HG02884 (cell line): ENCODE measurements around the gene DENND1A.

Experiments used
- ATAC-seq: cut with Tn5 transposase; IDR thresholded peaks from one replicate; pipeline ENCODE4 v1.9.1; 2021; ENCODE audit warnings: mild to moderate bottlenecking, moderate library complexity; ENCODE audit not compliant: unreplicated experiment

Gene DENND1A

GRCh38 chr9:123551734-123552133 is 378.2 kb downstream of the DENND1A start:
- no peak for ATAC-seq

- no peak for ATAC-seq
These were observed 379.1 kb downstream of the DENND1A start for GRCh38 chr9:123550797-123551196.

- ATAC-seq: no peak
These were observed 379.9 kb downstream of the DENND1A start for GRCh38 chr9:123550012-123550411.

DNA sequence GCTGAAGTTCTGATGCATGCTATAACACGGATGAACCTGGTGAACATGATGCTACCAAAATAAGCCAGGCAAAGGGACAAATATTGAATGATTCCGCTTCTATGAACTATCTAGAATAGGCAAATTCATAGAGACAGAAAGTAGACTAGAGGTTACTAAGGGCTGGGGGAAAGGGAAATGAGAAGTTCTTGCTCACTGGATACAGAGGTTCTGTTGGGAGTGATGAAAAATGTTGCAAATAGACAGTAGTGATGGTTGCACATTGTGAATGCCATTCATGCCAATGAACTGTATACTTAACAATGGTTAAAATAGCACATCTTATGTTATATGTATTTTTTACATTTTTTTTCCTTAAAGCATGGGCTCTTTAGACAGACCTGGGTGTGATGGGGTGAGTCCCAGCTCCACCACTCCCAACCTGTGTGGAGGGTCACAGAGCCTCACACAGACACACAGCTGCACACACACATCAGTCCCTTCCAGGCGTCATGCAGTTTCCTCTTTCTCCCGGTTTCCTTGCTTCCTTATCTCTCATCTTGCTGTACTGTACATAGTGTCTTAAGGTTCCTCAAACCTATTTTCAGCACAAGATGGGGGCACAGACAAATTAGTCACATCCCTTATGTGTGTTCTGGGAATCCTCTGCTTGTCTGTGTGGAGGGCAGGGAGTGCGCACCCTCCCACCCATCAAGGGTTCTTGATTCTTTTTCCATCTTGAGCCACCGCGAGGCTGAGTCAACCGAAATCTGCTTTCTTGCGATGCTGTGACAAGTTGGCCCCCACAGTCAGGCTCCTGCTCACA is 381.0 kb downstream of the DENND1A start:
- ATAC-seq: no peak

DNA sequence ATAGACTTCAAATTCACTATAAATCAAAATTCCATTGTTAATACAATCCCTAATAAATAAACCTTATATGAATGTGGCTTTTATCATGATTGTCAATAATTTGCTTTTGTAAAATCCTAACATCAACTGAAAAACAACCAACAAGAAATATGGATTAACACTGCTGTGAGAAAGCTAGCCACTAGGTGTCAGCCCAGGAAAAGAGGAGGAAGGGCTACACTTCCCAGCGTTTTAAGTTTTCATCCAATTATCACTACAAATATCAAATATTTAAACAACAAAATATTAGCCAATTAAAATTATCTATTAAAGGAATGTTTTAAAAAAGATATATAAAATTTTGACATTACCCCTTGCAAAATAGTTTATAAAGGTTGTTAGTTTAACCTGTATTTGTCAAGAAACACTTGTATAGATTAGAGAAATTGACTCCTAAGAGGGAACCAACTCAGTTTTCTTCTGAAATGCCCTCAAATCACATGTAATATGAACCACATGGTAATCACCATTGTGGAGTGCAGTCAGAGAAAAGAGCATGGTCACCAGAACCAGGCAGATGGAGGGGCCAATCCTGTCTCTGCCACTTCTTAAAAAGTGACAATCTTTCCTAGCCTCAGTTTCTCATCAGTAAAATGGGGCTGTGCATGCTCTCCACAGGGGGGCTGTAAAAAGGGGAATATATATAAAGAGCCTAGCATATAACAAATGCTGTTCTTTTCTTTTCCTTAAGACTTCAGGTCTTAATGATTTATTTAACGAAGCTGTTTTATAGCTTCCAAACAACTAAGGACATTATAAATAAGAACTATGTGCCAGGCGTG is 385.7 kb downstream of the DENND1A start:
- ATAC-seq: no peak

DNA sequence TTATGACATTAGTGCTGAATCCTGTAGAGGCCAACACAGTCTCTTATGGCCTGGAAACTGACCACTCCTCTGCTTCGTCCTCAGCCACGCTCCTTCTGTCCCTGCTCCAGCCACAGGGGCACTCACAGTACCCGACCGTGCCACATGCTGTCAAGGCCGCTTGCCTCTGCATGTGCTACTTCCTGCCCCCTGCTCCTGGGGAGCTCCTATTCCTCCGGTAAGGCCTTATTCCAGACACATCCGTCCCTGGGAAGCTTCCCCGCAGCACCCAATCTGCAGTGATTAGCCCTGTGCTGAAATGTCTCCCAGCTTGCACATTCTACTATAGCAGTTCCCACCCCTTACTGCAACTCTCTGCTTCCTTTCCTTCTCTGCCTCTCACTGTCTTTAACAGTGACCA is 386.4 kb downstream of the DENND1A start:
- no peak for ATAC-seq

GRCh38 chr9:123542435-123543225 is 387.3 kb downstream of the DENND1A start:
- no peak for ATAC-seq

GRCh38 chr9:123541411-123541810 is 388.5 kb downstream of the DENND1A start:
- no peak for ATAC-seq

- no peak for ATAC-seq
These were observed 389.5 kb downstream of the DENND1A start for GRCh38 chr9:123540457-123540856.

GRCh38 chr9:123537809-123538208 is 392.1 kb downstream of the DENND1A start:
- no peak for ATAC-seq

DNA sequence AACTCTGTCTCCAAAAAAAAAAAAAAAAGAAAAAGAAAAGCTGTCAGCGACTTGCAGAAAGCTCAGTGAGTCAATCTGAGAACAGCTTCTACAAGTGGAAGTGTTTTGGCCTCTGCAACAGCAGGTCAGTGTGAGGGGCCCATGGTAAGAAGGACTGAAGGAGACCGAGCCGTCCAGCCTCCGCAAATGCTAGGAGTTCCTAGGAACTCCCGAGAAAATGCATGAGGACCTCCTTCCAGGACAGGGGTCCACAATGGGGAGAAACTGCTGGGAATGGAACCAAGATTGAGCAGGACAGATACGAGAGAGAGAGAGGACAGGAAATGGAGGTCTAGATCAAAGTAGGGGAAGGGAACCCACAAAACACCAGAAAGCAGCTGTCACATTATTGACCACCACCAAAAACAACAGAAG is 393.5 kb downstream of the DENND1A start:
- ATAC-seq: no peak

DNA sequence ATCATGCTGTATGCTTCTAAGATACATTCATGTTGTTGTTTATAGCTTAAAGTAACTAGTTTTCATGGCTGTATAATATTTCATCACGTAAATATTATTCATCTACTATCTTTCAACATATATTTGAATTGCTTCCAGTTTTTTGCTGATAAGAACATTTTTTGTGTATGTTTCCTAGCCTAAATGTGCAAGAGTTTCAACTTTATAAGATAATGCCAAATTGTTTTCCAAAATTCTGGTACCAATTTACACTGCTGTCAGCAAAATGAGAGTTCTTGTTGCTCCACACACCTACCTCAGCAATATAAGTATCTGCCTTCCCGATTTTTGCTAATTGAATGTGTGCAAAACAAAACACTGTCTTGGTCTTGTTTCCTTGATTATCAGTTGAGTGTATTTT is 395.6 kb downstream of the DENND1A start:
- ATAC-seq: no peak

- no peak for ATAC-seq
These were observed 399.7 kb downstream of the DENND1A start for GRCh38 chr9:123530244-123530643.

GRCh38 chr9:123528501-123528900 is 401.4 kb downstream of the DENND1A start:
- no peak for ATAC-seq

- no peak for ATAC-seq
These were observed 401.9 kb downstream of the DENND1A start for GRCh38 chr9:123527981-123528380.

GRCh38 chr9:123525957-123526356 is 404.0 kb downstream of the DENND1A start:
- no peak for ATAC-seq

DNA sequence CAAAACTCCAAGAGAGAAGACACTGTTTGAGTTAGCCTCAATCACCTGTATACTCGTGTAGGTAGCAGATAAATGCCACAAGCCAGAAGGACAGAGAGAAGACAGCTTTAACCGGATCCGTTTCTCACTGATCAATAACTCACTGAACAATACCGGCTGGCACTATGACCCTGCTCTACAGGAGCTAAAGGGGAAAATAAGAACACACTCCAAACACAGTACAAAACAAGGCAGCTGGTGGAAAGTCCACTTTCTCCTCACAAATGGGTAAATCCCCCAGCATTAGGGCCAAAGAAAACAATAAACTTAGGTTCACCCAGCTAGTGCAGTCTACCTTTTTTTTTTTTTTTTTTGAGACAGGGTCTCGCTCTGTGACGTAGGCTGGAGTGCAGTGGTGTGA is 404.5 kb downstream of the DENND1A start:
- no peak for ATAC-seq

- ATAC-seq: no peak
These were observed 405.1 kb downstream of the DENND1A start for GRCh38 chr9:123524866-123525265.

GRCh38 chr9:123523845-123524244 is 406.1 kb downstream of the DENND1A start:
- ATAC-seq: no peak

- ATAC-seq: no peak
These were observed 406.9 kb downstream of the DENND1A start for GRCh38 chr9:123523001-123523400.

DNA sequence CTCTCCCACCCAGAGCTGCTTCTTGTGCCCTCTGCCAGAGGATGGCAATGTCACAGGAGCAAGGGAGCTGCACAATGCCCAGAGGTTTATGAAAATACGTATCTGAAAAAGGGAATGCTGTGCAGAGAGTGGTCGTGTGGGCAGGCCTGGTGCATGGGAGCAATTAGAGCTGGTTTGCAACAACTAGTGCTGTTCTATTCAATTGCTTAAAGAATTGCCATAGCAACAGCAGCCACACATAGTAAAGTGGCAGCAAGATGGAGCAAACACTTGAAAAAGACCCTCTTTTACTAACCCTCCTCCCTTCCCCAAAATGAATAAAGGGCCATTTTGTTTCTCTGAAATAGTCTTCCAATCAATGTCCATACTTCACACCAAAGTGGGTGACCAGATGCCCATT is 407.7 kb downstream of the DENND1A start:
- ATAC-seq: no peak
